GM12875 (cell line): Measurements from ENCODE around the gene FGF12.

Experiments
- H3K4me3 ChIP-seq: one replicate; pipeline ENCODE4 v1.5.1; 2011; ENCODE audit warnings: low read depth, low read length, control low read depth
- TF ChIP-seq, protein P1 (sequence below): IDR thresholded peaks from 2 replicates; pipeline ENCODE4 v1.5.1; 2011; ENCODE audit warnings: low read depth, mild to moderate bottlenecking, control low read depth, inconsistent platforms, low read length, moderate library complexity, borderline replicate concordance; ENCODE audit not compliant: insufficient read depth

The FGF12 gene

DNA sequence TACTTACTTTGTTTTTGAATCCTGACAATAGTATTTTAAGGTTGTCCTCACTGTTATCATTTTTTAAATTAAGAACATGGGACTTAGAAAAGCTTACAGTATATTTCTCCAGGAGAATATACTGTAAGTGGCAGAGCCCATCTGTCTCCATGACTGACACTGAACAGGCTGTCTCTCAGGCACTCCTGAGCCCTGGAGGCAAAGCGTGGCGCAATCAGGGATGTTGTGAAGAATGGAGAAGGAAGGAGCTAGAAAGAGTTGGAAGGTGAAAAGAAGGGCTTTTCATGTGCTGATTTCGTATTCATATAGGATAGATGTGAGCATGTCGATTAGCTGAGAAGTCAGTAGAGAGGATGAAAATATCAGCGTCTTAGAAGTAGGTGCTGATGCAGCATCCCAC, 41.5 kb downstream of the FGF12 start:
- TF ChIP-seq, protein P1, sequence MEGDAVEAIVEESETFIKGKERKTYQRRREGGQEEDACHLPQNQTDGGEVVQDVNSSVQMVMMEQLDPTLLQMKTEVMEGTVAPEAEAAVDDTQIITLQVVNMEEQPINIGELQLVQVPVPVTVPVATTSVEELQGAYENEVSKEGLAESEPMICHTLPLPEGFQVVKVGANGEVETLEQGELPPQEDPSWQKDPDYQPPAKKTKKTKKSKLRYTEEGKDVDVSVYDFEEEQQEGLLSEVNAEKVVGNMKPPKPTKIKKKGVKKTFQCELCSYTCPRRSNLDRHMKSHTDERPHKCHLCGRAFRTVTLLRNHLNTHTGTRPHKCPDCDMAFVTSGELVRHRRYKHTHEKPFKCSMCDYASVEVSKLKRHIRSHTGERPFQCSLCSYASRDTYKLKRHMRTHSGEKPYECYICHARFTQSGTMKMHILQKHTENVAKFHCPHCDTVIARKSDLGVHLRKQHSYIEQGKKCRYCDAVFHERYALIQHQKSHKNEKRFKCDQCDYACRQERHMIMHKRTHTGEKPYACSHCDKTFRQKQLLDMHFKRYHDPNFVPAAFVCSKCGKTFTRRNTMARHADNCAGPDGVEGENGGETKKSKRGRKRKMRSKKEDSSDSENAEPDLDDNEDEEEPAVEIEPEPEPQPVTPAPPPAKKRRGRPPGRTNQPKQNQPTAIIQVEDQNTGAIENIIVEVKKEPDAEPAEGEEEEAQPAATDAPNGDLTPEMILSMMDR, result no peak
- no peak overlapping the region for H3K4me3 ChIP-seq

DNA sequence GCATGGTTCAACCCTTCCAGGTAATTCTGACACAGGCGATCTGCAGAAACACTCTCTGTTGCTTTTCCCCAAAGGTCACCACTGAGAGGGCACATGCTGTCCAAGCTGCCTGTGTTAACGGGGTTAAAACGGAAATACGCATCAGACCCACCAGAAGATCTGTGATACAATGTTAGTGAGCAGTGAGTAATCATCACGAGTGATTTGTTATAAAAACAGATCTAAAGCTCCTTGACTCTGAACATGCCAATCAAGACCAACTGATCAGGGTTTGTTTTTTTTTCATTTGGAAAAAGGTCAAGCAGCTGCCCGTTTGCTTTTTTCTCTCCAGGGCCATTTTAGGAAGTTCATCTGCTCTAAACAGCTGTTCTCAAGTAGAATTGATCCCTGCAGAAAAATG, 43.2 kb downstream of the FGF12 start:
- no peak overlapping the region for H3K4me3 ChIP-seq
- TF ChIP-seq, protein P1, result no peak

DNA sequence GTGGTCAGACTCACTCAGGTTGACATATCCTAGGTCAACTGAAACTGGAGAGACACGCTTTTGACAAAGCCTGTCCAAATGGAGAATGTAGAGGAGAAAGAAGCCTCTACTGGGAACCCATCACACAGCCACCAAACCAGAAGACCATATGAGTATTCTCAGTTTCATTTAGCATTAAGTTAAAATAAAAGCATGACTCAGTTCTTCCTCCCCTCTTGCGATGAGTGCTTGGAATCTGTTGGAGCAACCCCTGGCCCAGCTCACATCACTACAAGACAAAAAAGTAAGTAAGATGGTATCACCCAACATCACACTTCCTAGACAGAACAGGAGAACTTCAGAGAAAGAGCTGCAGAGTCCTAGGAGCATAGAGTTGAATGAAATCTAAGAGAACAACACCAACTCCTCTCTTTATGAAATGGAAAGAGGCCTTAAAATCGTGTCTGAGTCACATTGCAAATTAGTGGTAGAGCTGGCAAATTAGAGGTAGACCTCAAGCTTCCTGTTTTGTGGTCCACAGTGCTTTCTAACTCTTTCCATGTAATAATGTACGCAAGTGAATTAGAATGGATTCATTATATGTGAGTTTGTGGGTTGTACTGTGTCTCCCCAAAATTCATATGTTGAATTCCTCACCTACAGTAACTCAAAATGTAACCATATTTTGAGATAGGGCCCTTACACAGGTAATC, 51.2 kb downstream of the FGF12 start:
- TF ChIP-seq, protein P1, result no peak
- no peak overlapping the region for H3K4me3 ChIP-seq

DNA sequence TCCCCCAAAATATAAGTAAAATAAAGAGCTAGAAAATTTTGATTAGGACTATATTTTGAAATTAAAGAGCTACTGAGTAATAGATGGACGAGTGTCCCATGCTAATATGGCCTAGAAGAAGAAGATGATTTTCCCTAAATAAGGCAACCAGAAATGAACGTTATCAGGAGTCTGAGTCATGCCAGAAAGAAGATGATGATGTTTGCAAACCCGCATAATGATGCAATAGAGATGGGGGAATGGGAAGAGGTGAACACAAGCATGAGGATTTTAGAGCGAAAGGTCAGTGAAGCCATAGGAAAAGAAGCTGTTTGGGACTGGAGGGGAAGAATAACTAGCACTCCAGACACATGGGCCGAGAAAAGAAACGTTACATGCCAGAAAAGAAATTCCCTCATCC, 71.7 kb downstream of the FGF12 start:
- TF ChIP-seq, protein P1, result no peak
- H3K4me3 ChIP-seq, result no peak overlapping the region

DNA sequence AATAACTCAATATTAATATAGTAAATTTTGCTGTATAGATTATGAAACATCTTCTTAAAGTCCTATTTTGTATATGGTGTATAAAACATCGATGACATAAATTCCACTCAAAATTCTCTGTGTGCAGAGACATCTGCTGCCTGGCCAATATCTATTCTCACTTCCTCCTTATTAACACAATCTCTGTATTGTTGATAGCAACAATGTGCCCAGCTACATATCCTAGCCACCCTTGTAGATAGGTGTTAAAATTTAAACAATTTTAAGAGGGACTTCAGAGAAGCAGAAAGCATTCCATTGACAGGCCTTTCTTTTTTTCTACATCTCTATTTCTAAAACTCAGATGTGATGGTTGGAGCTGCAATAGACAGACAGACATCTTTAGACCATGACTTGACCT, 72.3 kb downstream of the FGF12 start:
- TF ChIP-seq, protein P1, result no peak

DNA sequence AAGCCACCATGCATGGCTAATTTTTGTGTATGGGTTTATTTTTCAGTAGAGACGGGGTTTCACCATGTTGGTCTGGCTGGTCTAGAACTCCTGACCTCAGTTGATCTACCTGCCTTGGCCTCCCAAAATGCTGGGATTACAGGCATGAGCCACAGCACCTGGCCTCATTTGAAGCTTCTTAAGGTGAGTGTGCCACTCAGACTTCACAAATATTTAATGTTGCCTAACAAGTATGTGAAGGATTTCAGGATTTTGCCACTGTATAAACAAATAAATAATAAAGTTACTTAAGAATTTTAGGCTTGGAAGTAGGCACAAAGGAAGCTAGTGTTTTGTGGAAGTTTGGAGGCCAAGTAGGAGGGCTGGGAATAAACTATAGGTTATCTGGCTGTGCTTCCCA, 73.5 kb downstream of the FGF12 start:
- H3K4me3 ChIP-seq, result no peak overlapping the region
- TF ChIP-seq, protein P1, result no peak

More for the DNA sequence above, 72.3 kb downstream of the FGF12 start:
- no peak overlapping the region for H3K4me3 ChIP-seq

DNA sequence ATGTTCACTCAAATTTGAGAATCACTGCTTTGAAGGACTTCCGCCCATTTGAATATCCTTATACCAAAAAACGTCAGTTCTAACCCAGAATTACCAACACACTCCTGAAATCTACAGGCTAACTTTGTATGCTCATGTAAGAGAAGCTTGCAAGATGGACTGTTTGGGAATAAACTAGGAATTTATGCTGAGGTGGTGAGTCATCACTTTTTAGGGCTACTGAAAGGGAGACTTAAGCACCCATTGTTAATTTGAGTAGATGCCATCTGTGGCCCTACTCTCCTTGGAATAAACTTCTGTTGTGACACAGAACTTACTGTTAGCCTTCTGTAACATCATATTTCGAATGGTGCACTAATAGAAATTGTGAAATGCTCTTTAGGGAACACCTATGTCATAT, 74.6 kb downstream of the FGF12 start:
- TF ChIP-seq, protein P1, result no peak
- H3K4me3 ChIP-seq, result no peak overlapping the region
